Activated CD8-positive, alpha-beta memory T cell treated with anti-CD3 and anti-CD28 coated beads, Interleukin-2, amount 50 U/mL, for 48 hours (primary cell): ENCODE measurements around the gene SARDH.
"Not testable (repeated sequence)": the region's sequence is repeated elsewhere in the genome, so short reads cannot be mapped to it uniquely, and the experiment has no call there.

Experiments
- DNase-seq: peaks from one replicate; pipeline ENCODE4 v3.0.0-alpha.2; 2020

SARDH gene

GRCh38 chr9:133775951-133776905 is 38.1 kb upstream of the SARDH start:
- DNase-seq, result no peak

DNA sequence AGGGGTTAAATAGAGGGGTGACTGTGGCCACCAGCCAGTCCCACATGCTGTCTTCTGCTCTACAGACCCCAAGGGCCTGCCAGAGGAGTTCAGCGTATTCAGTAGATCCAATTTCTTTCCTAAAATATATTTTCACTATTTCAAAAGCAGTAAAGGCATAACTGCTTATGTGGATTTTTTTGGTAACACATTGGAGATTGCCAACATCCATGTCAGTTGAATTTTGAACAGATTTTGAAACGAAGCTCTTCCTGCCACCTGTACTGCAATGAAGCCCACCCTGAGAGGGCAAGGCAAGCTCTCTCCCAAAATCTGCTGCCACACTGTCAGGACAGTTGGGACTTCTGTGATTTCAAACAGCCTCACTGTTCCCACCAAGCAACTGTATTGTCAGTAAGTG is 37.1 kb upstream of the SARDH start:
- no peak for DNase-seq

DNA sequence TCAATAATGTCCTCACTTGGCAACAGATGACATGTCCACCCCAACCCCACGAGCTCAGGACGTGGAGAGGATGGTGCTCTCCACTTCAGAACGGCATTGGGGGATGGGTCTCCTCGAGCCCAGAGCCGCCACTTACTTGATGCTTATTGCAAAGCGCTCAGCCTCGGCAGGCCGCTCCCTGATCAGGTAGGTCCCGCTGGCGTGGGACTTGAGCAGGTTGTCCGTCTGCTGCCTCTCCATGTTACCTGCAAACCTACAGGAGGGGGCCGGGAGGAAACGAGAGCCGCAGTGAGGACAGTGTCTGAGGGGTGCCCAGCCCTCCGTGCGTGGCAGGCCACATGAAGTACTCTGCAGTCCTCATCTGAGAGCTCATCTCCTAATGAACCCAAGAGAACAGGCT is 36.6 kb upstream of the SARDH start:
- DNase-seq, result no peak

- DNase-seq, result no peak
These were observed 35.9 kb upstream of the SARDH start for GRCh38 chr9:133773889-133774655.

DNA sequence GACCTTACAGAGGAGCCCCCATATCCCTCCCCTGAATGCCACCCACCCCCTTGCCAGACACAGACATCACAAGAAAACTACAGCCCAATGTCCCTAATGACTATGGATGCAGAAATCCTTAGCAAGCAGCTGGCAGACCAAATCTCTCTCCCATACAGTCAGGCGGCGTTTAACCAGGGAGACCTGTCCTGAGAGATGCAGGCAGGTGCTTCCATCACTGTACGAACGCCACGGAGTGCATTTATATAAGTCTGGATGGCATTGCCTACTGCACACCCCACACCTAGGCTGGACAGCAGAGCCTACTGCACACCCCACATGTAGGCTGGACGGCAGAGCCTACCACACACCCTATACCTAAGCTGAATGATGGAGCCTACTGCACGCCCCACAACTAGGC is 34.4 kb upstream of the SARDH start:
- DNase-seq, result no peak

DNA sequence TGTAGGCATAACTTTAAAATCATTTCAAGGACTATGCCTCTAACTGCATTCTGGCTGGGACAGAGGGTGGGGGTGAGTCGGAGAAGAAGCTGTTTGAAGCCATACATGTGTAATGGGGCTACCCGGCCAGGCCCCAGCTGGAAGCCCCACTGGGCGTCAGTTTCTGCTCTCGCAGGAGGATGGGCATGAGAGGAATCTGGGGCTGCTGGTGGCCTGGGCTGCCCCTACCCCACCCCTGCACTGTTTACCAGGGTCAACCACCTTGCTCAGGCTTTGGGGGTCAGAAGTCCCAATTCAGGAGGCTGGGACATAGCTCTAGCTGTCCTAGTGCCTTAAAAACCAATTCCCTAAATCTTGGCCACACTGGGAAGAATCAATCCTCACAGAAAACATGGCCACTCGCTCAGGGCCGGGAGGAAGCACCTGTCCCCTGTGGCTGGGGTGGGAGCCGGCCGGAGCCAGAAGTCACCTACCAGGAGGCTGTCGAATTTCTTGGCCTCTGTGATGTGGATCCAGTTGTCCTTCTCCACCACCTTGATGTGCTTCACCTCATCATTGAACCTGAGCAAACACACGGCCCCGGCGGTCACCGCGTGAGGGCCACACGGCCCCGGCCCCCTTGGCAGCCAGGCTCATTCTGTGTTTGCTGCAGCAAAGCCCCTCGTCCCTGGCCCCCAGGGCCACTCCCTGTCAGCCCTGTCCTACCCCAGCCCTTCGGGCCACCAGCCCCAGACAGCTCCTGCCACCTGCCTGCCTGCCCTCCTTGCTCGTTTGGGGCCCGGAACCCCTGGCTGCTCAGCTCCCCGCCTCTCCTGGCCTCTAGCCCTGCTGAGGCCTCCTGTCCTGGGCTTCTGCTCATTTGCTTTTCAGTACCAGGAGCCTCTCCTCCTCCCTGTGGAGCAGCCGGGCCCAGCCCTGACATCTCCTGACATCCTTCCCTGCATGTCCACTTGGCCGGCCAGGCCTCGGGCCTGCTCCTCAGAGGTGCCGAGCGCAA is 33.6 kb upstream of the SARDH start:
- peak; percentile 40 for DNase-seq

DNA sequence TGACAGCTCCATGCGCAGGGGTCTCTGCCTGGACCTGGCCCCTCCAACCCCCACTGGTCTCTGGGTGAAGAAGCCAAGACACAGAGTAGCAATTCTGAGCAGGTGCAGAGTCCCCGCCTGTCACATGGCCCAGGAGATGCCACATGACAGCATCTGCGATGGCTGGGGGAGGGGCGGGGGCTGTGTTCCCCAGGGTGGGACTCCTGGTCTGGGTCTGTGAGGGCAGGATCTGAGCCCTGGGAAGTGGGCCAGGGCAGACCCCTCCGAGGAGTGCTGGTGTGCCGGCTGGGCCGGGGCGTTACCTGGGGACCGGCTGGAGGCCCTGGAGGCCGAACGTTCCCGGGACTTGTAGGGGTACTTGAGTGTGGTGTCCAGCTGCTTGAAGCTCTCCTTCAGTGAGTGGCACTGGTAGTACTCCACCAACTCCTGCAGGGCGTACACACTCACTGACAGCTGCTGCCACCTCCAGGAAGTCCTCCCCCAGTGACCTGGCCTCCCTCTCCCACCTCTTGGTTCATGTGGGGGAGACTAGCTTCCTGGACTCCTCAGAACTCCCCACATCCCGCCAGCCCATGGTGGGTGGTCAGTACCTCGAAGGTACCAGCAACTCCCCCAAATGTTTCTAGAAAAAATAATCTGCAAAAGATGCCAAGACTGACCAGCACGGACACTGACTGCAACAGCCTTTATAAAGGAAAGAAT is 32.1 kb upstream of the SARDH start:
- DNase-seq, result peak; percentile 25

DNA sequence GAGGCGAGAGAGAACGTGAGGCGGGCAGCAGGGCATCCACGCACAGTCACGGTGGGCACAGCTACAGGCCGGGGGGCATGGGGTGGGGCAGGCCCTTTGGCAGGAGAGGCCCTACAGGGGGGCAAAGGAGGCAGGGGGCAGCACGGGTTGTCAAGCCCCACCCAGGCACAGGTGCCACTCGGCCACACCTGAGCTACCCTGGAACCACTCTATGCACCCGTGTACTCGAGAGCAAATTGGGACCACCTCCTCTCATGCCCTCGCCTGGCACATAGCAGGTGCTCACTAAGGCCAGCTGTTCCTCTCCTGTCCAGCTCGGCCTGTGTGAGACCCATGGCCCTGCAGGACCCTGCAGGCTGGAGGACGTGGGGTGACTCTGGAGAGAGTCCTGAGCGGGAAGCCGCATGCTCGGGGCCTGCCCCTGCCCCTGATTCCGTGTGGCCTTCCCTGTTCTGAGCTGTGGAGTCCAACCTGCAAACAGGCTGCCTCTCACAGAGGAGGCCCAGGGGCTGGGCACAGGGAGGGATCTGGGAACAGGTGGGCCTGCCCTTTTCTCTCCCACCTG is 31.4 kb upstream of the SARDH start:
- DNase-seq, result peak; percentile 37

- peak; percentile 47 for DNase-seq
These were observed 30.8 kb upstream of the SARDH start for GRCh38 chr9:133768859-133769510.

GRCh38 chr9:133768371-133768858 is 30.3 kb upstream of the SARDH start:
- peak; percentile 32 for DNase-seq

DNA sequence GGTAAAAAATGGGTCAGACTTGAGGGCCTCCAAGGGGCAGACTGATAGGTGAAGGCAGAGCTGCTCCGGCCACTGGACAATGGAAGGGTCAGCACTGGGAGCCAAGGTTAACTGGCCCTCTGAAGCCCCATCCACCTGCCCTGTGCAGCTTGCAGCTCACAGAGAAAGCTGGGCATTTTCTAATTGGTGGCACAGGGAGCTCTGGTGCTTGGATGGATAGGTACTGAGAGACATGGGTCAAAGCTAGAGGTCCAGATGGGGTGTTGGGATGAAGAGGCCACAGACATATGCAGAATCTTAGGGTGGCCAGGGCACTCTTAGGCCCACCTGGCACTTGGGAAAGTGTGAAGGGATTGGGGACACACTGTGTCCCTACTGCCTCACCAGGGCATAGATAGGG is 29.5 kb upstream of the SARDH start:
- no peak for DNase-seq

GRCh38 chr9:133767008-133767407 is 28.9 kb upstream of the SARDH start:
- no peak for DNase-seq

GRCh38 chr9:133766234-133766633 is 28.1 kb upstream of the SARDH start:
- DNase-seq, result not testable (repeated sequence)

- peak; percentile 26 for DNase-seq
These were observed 25.4 kb upstream of the SARDH start for GRCh38 chr9:133763272-133764183.

DNA sequence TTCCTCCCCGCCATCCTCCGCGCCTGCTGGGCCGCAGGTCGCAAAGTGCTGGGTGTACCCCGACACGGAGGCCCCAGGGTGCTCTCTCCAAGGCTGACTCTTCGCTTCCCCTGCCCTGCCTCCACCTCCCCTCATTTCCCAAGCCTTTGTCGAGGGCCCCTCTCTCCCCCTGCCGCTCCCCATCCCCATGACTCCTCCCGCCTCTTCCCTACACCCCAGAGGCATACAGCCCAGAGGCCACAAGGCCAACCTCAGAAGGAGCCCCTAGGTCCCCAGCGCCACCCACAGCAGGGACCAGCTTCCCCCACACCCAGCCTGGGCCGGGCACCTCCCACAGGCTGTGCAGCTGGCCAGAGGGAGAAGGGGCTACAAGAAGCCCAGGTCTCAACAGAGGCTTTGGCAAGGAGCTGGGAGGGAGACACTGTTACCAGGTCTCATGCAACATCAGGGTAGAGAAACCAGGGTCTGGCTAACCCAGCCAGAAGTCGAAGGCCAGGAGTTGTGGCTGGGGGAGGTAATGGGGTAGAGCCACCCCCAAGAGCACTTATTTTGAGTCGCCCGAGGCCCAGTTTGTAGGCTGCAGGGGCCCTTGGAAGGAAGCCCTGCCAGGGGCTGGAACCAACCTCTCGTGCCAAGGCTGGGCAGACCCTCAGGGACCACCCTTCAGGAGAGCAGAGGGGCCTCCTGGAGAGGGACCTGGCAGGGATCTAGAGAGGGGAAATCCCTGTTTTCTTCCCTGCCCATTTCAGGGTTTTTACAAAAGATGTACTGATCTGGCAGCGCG is 24.5 kb upstream of the SARDH start:
- DNase-seq, result peak; percentile 29

- DNase-seq, result peak; percentile 30
These were observed 23.6 kb upstream of the SARDH start for GRCh38 chr9:133761641-133762248.

- no peak for DNase-seq
These were observed 22.6 kb upstream of the SARDH start for GRCh38 chr9:133760713-133761290.

DNA sequence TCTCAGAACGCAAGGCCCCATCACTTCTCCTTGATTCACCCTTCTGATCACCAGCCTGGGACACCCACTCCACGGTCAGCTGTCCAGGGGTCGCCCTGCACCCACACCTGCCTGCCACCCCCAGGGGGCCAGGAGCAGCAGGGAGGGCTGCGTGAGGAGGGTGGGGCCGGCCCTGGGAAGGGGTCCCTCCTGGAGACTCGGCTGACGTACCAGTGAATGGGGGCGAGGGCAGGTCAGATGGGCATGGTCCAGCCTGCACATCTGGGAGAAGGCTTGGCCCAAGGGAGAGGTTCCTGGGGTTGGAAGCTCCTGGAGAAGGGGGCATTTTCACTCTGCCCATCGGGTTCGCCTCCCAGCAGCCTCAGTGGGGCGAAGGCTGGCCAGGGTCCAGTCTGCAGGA is 21.8 kb upstream of the SARDH start:
- DNase-seq, result peak; percentile 28
